H9 (cell line): ENCODE results near the gene SDR39U1. TPM values are rescaled to one million over a fixed set of nuclear protein-coding genes. Genes with fewer than 3 reads are reported as not detected.

Experiments
- DNase-seq: peaks from one replicate; pipeline ENCODE4 v3.0.0-alpha.2; 2017
- H2AFZ ChIP-seq: one replicate; pipeline ENCODE4 v1.6.1; 2013; ENCODE audit warnings: mild to moderate bottlenecking, low read length, control low read depth, moderate library complexity
- H2AK5ac ChIP-seq: 2 replicates; pipeline ENCODE4 v1.6.1; 2013; ENCODE audit warnings: low read length, control low read depth, mixed read lengths; ENCODE audit not compliant: insufficient read length
- H2BK120ac ChIP-seq: one replicate; pipeline ENCODE4 v1.6.1; 2013; ENCODE audit warnings: low read depth, mild to moderate bottlenecking, low read length, control low read depth, inconsistent platforms; ENCODE audit not compliant: poor library complexity, severe bottlenecking
- H2BK12ac ChIP-seq: 2 replicates; pipeline ENCODE4 v1.6.1; 2013; ENCODE audit warnings: low read length, control low read depth, mixed read lengths, low read depth; ENCODE audit not compliant: insufficient read length
- H2BK15ac ChIP-seq: 2 replicates; pipeline ENCODE4 v1.6.1; 2013; ENCODE audit warnings: low read depth, low read length, control low read depth
- H2BK20ac ChIP-seq: one replicate; pipeline ENCODE4 v1.6.1; 2013; ENCODE audit warnings: low read depth, mild to moderate bottlenecking, low read length, control low read depth, inconsistent platforms; ENCODE audit not compliant: poor library complexity, severe bottlenecking
- H2BK5ac ChIP-seq: 2 replicates; pipeline ENCODE4 v1.6.1; 2013; ENCODE audit warnings: low read length, control low read depth, mixed read lengths; ENCODE audit not compliant: insufficient read length
- H3K14ac ChIP-seq: 2 replicates; pipeline ENCODE4 v1.6.1; 2013; ENCODE audit warnings: low read length, control low read depth; ENCODE audit not compliant: insufficient read depth
- H3K18ac ChIP-seq: 2 replicates; pipeline ENCODE4 v1.6.1; 2013; ENCODE audit warnings: low read depth, mild to moderate bottlenecking, mixed read lengths, low read length, control low read depth; ENCODE audit not compliant: insufficient read length
- H3K23ac ChIP-seq: 2 replicates; pipeline ENCODE4 v1.6.1; 2013; ENCODE audit warnings: low read length, control low read depth, mixed read lengths, low read depth; ENCODE audit not compliant: insufficient read length
- H3K23me2 ChIP-seq: 2 replicates; pipeline ENCODE4 v1.6.1; 2013; ENCODE audit warnings: low read depth, mild to moderate bottlenecking, mixed read lengths, low read length, control low read depth; ENCODE audit not compliant: insufficient read length, poor library complexity, severe bottlenecking
- H3K27ac ChIP-seq: 2 replicates; pipeline ENCODE4 v1.5.1; 2013; ENCODE audit warnings: low read length, control low read depth, mixed read lengths, low read depth; ENCODE audit not compliant: insufficient read length
- H3K27me3 ChIP-seq: 2 replicates; pipeline ENCODE4 v1.6.1; 2013; ENCODE audit warnings: low read length, control low read depth, inconsistent platforms; ENCODE audit not compliant: insufficient read depth
- H3K4ac ChIP-seq: 2 replicates; pipeline ENCODE4 v1.6.1; 2013; ENCODE audit warnings: low read depth, mild to moderate bottlenecking, control low read depth, inconsistent platforms, low read length, moderate library complexity
- H3K4me1 ChIP-seq: 2 replicates; pipeline ENCODE4 v1.6.1; 2013; ENCODE audit warnings: low read length, control low read depth, inconsistent platforms; ENCODE audit not compliant: insufficient read depth
- H3K4me2 ChIP-seq: 2 replicates; pipeline ENCODE4 v1.6.1; 2013; ENCODE audit warnings: low read length, control low read depth, mixed read lengths; ENCODE audit not compliant: insufficient read length, insufficient read depth
- H3K56ac ChIP-seq: 2 replicates; pipeline ENCODE4 v1.6.1; 2013; ENCODE audit warnings: low read depth, mild to moderate bottlenecking, mixed read lengths, low read length, control low read depth; ENCODE audit not compliant: insufficient read length
- H3K79me1 ChIP-seq: 2 replicates; pipeline ENCODE4 v1.6.1; 2013; ENCODE audit warnings: low read depth, mild to moderate bottlenecking, moderate library complexity, low read length, control low read depth, inconsistent platforms; ENCODE audit not compliant: insufficient read depth, poor library complexity, severe bottlenecking
- H3K79me2 ChIP-seq: 2 replicates; pipeline ENCODE4 v1.6.1; 2013; ENCODE audit warnings: low read length, control low read depth, inconsistent platforms; ENCODE audit not compliant: insufficient read depth
- H3K9ac ChIP-seq: 2 replicates; pipeline ENCODE4 v1.6.1; 2013; ENCODE audit warnings: low read length, control low read depth, mixed read lengths; ENCODE audit not compliant: insufficient read length; ENCODE audit errors: extremely low read depth
- H3K9me3 ChIP-seq: one replicate; pipeline ENCODE4 v1.6.1; 2013; ENCODE audit warnings: low read depth, low read length, inconsistent platforms; ENCODE audit not compliant: control insufficient read depth
- H3T11ph ChIP-seq: one replicate; pipeline ENCODE4 v1.6.1; 2013; ENCODE audit warnings: mild to moderate bottlenecking, low read length, control low read depth, inconsistent platforms
- H4K20me1 ChIP-seq: one replicate; pipeline ENCODE4 v1.6.1; 2013; ENCODE audit not compliant: control insufficient read depth, insufficient read length, insufficient read depth
- H4K5ac ChIP-seq: 2 replicates; pipeline ENCODE4 v1.6.1; 2013; ENCODE audit warnings: low read depth, mild to moderate bottlenecking, mixed read lengths, low read length, control low read depth; ENCODE audit not compliant: insufficient read length
- H4K8ac ChIP-seq: replicated peaks from 2 replicates; pipeline ENCODE4 v1.6.1; 2013; ENCODE audit warnings: low read length, control low read depth, mixed read lengths, low read depth; ENCODE audit not compliant: insufficient read length
- H4K91ac ChIP-seq: 2 replicates; pipeline ENCODE4 v1.6.1; 2013; ENCODE audit warnings: low read depth, mild to moderate bottlenecking, moderate library complexity, mixed read lengths, low read length, control low read depth; ENCODE audit not compliant: insufficient read length
- H3K27ac Mint-ChIP-seq, 3 experiments: 2 replicates in 2 of 3; 3 replicates in 1 of 3; pipeline ENCODE4 v1.8.0; 2020 to 2021; ENCODE audit warnings: mixed read lengths in 3 of 3, mild to moderate bottlenecking in 1 of 3, moderate library complexity in 1 of 3
- H3K27me3 Mint-ChIP-seq: 2 replicates; pipeline ENCODE4 v1.8.0; 2021; ENCODE audit warnings: low read depth, mild to moderate bottlenecking, moderate library complexity, mixed read lengths
- H3K36me3 Mint-ChIP-seq, 3 experiments: 2 replicates in 2 of 3; 3 replicates in 1 of 3; pipeline ENCODE4 v1.8.0; 2020 to 2021; ENCODE audit warnings: low read depth in 3 of 3, mixed read lengths in 3 of 3; ENCODE audit not compliant: insufficient read depth in 1 of 3
- H3K4me1 Mint-ChIP-seq, 2 experiments: 2 replicates each; pipeline ENCODE4 v1.8.0; 2020; ENCODE audit warnings: mixed read lengths in 2 of 2
- H3K4me3 Mint-ChIP-seq, 2 experiments: 2 replicates in 1 of 2; 3 replicates in 1 of 2; pipeline ENCODE4 v1.8.0; 2020 to 2021; ENCODE audit warnings: mild to moderate bottlenecking in 2 of 2, mixed read lengths in 2 of 2, moderate library complexity in 1 of 2
- H3K9me3 Mint-ChIP-seq, 2 experiments: 2 replicates in 1 of 2; 3 replicates in 1 of 2; pipeline ENCODE4 v1.8.0; 2020; ENCODE audit warnings: mild to moderate bottlenecking in 2 of 2, mixed read lengths in 2 of 2, moderate library complexity in 1 of 2
- CTCF ChIP-seq: fragments of 200-600 bp; sonication (generic); conservative IDR thresholded peaks from 3 replicates; pipeline ENCODE4 v1.8.0; 2021; ENCODE audit warnings: antibody characterized with exemption, mild to moderate bottlenecking
- WGBS: extraction: QIAGEN DNeasy Blood & Tissue Kit; methylation state at CpG from one replicate; pipeline ENCODE4 v1.1.7; 2013; ENCODE audit warnings: missing lambda C conversion rate, low lambda C conversion rate, mixed read lengths; ENCODE audit not compliant: insufficient read length; ENCODE audit errors: extremely low coverage; 5-methylcytosine and 5-hydroxymethylcytosine counted together
- total RNA-seq: library from RNA; stranded (reverse); gene quantifications from 2 replicates; pipeline ENCODE4 v1.2.1, GENCODE V29; 2021

Gene SDR39U1
- total RNA-seq, 1 experiment from 2014 or later, result 56.2 TPM

- H2AK5ac ChIP-seq, result no peak overlapping the region
- no peak overlapping the region for H4K5ac ChIP-seq
- no peak overlapping the region for H2BK5ac ChIP-seq
- no peak overlapping the region for H3K4ac ChIP-seq
- H3K27me3 ChIP-seq, result no peaks in the 10 kb centered on the region
- no peak overlapping the region for H3K14ac ChIP-seq
- no CpG with 5 or more reads among the region's 5 CpGs for WGBS
- peaks cover 19 to 63% (median 60%) of the 10 kb centered on the region in 3 experiments; a peak in 6 of 7 replicates for H3K36me3 Mint-ChIP-seq
- no peaks in the 10 kb centered on the region for H3K27me3 Mint-ChIP-seq
- H3K9me3 Mint-ChIP-seq, result no peaks in the 10 kb centered on the region
- H4K8ac ChIP-seq, result no peak overlapping the region
- H3K4me1 Mint-ChIP-seq, result peaks cover 8 to 11% of the 10 kb centered on the region in 2 experiments
- H2BK20ac ChIP-seq, result no peak overlapping the region
- no peaks in the 10 kb centered on the region for H3K79me2 ChIP-seq
- H3K9ac ChIP-seq, result no peak overlapping the region
- H3K56ac ChIP-seq, result no peak overlapping the region
- no peak overlapping the region for H2BK120ac ChIP-seq
- peaks cover 2% of the 10 kb centered on the region for H3K79me1 ChIP-seq
- no peaks in the 10 kb centered on the region for H3K4me1 ChIP-seq
- no peaks in the 10 kb centered on the region for H3K23me2 ChIP-seq
- TF ChIP-seq CTCF, result peak; percentile 79
- no peak overlapping the region for H4K91ac ChIP-seq
- H3K4me3 Mint-ChIP-seq, result no peak overlapping the region; a peak in 1 of 5 replicates
- no peak overlapping the region for H2BK15ac ChIP-seq
- peaks cover 2% of the 10 kb centered on the region for H4K20me1 ChIP-seq
- no peak overlapping the region for H2BK12ac ChIP-seq
- no peak overlapping the region for H3K18ac ChIP-seq
- no peak overlapping the region for H3K4me2 ChIP-seq
- H2AFZ ChIP-seq, result no peak overlapping the region
- H3K27ac Mint-ChIP-seq, result peak overlapping the region in 1 of 3 experiments; percentile 92; a peak in 2 of 7 replicates
- no peak overlapping the region for H3T11ph ChIP-seq
- DNase-seq, result no peak
- no peak overlapping the region for H3K23ac ChIP-seq
- no peaks in the 10 kb centered on the region for H3K9me3 ChIP-seq
- H3K27ac ChIP-seq, result no peak overlapping the region
Measured at GRCh38 chr14:24436355-24437019, 6.1 kb downstream of the SDR39U1 start.
